Keratinocyte (primary cell): ENCODE data around the gene MYH9. TPM values are rescaled to one million over a fixed set of nuclear protein-coding genes. Genes with fewer than 3 reads are reported as not detected.

ENCODE experiments used
- DNase-seq: peaks from one replicate; pipeline ENCODE4 v3.0.0-alpha.2; 2011; ENCODE audit warnings: low read depth, missing footprints, low spot score
- FAIRE-seq: peaks from 2 replicates; lab custom pipeline; 2011; peaks lifted over from hg19 to GRCh38; lab: Jason Lieb, UNC
- H2AFZ ChIP-seq: 2 replicates; pipeline ENCODE4 v1.6.0; 2012; ENCODE audit warnings: low read length, control low read depth, inconsistent platforms; ENCODE audit not compliant: control insufficient read depth
- H3K27ac ChIP-seq: 2 replicates; pipeline ENCODE4 v1.5.1; 2011; ENCODE audit warnings: low read length; ENCODE audit not compliant: control insufficient read depth, insufficient read depth
- H3K27me3 ChIP-seq: 3 replicates; pipeline ENCODE4 v1.6.0; 2011; ENCODE audit warnings: low read length; ENCODE audit not compliant: control insufficient read depth, insufficient read depth; ENCODE audit errors: extremely low read depth
- H3K36me3 ChIP-seq, 2 experiments: 2 replicates in 1 of 2; 3 replicates in 1 of 2; pipeline ENCODE4 v1.5.1; 2011; ENCODE audit warnings: low read length in 2 of 2, mild to moderate bottlenecking in 1 of 2; ENCODE audit not compliant: control insufficient read depth in 2 of 2, insufficient read depth in 2 of 2; ENCODE audit errors: extremely low read depth in 1 of 2
- H3K4me1 ChIP-seq: 3 replicates; pipeline ENCODE4 v1.5.1; 2011; ENCODE audit warnings: low read length; ENCODE audit not compliant: control insufficient read depth, insufficient read depth; ENCODE audit errors: extremely low read depth
- H3K4me2 ChIP-seq: 3 replicates; pipeline ENCODE4 v1.6.0; 2011; ENCODE audit warnings: low read depth, low read length; ENCODE audit not compliant: control insufficient read depth, insufficient read depth; ENCODE audit errors: extremely low read depth
- H3K4me3 ChIP-seq, 3 experiments: fragments of 200-600 bp in 1 of 3; sonication (generic) in 1 of 3; 2 replicates in 2 of 3; 3 replicates in 1 of 3; pipeline ENCODE4 v1.5.1; 2011 to 2016; ENCODE audit warnings: low read length in 3 of 3, mild to moderate bottlenecking in 3 of 3, control low read depth in 2 of 3, inconsistent platforms in 1 of 3, low read depth in 1 of 3, mixed read lengths in 1 of 3, mixed run types in 1 of 3, moderate library complexity in 1 of 3; ENCODE audit not compliant: control insufficient read depth in 2 of 3, insufficient read depth in 2 of 3; ENCODE audit errors: extremely low read depth in 1 of 3
- H3K79me2 ChIP-seq: 2 replicates; pipeline ENCODE4 v1.6.0; 2012; ENCODE audit warnings: low read length; ENCODE audit not compliant: control insufficient read depth, insufficient read depth
- H3K9ac ChIP-seq: 3 replicates; pipeline ENCODE4 v1.6.0; 2011; ENCODE audit warnings: low read length; ENCODE audit not compliant: control insufficient read depth, insufficient read depth; ENCODE audit errors: extremely low read depth
- H3K9me1 ChIP-seq: 3 replicates; pipeline ENCODE4 v1.6.0; 2011; ENCODE audit warnings: low read length; ENCODE audit not compliant: control insufficient read depth, insufficient read depth; ENCODE audit errors: extremely low read depth
- H3K9me3 ChIP-seq: 2 replicates; pipeline ENCODE4 v1.5.1; 2012; ENCODE audit warnings: low read depth, low read length; ENCODE audit not compliant: control insufficient read depth
- H4K20me1 ChIP-seq: 3 replicates; pipeline ENCODE4 v1.6.0; 2011; ENCODE audit warnings: low read length; ENCODE audit not compliant: control insufficient read depth, insufficient read depth; ENCODE audit errors: extremely low read depth
- CTCF ChIP-seq, 3 experiments: IDR thresholded peaks in 1 of 3; conservative IDR thresholded peaks in 1 of 3; optimal IDR thresholded peaks in 1 of 3; 2 replicates in 2 of 3; 3 replicates in 1 of 3; pipeline versions ENCODE3 to v1.5.1; 2011; ENCODE audit warnings: low read length in 3 of 3, mild to moderate bottlenecking in 3 of 3, moderate library complexity in 2 of 3, control low read depth in 1 of 3, inconsistent platforms in 1 of 3; ENCODE audit not compliant: insufficient read depth in 2 of 3; ENCODE audit errors: extremely low read depth in 1 of 3
- EZH2 ChIP-seq: IDR thresholded peaks from one replicate; pipeline ENCODE4 v1.6.1; 2012; ENCODE audit warnings: inconsistent platforms, mild to moderate bottlenecking, low read length, moderate library complexity
- dilution Hi-C: fragments of 300-500 bp; cut with MboI; formaldehyde crosslinking; loops from one replicate; pipeline ENCODE4 v1.7.0; 2020; ENCODE audit warnings: low sequenced_read_pairs; ENCODE audit not compliant: extremely low pct_ligation_motif_present
- polyA plus RNA-seq, 5 experiments: library from polyadenylated mRNA; depleted of rRNA in 3 of 5; stranded (reverse) in 3 of 5; stranded (forward) in 1 of 5; unstranded in 1 of 5; fragments of >200 nt; gene quantifications; 1 replicate in 1 of 5; 2 replicates in 3 of 5; 3 replicates in 1 of 5; pipeline versions ENCODE4 v1.2.1 to v1.2.3, GENCODE V29; 2011 to 2012; ENCODE audit warnings: missing spikeins in 2 of 5, low read depth in 1 of 5, low replicate concordance in 1 of 5

MYH9 gene
- polyA plus RNA-seq, 1 donor (not counting 4 experiments of a cell fraction or from before 2014, with no cell fraction given), result 351 TPM

GRCh38 chr22:36296690-36297089 lies 91.1 kb downstream of the MYH9 start:
- Histone ChIP-seq H3K4me3 (no peak overlapping the region), H3K9me1 (no peaks in the 10 kb centered on the region), H4K20me1 (peaks cover 64% of the 10 kb centered on the region), H3K4me1 (no peaks in the 10 kb centered on the region), H3K36me3 (peaks cover 83 to 91% of the 10 kb centered on the region in 2 experiments), H3K27me3 (no peaks in the 10 kb centered on the region), H3K4me2 (no peak overlapping the region), H3K9me3 (no peaks in the 10 kb centered on the region), H3K9ac (no peak overlapping the region), H3K79me2 (peaks cover 71% of the 10 kb centered on the region), H3K27ac (no peak overlapping the region), H2AFZ (no peak overlapping the region)
- dilution Hi-C loops, result no loop called here
- DNase-seq (no peak), FAIRE-seq (no peak)
- no peak for TF ChIP-seq EZH2
- no peak for TF ChIP-seq CTCF (optimal IDR thresholded peaks at IDR 0.05 in 1 of 3, IDR thresholded peaks at IDR 0.05 in 1 of 3, conservative IDR thresholded peaks at IDR 0.05 in 1 of 3; ENCODE audit: extremely low read depth in 1 of 3, insufficient read depth in 2 of 3, low read length in 3 of 3)

- dilution Hi-C loops, result no loop called here
- Histone ChIP-seq H3K4me3 (no peak overlapping the region), H3K4me2 (no peak overlapping the region), H3K79me2 (peaks cover 57% of the 10 kb centered on the region), H3K27ac (no peak overlapping the region), H3K36me3 (peaks cover 71 to 81% of the 10 kb centered on the region in 2 experiments), H2AFZ (no peak overlapping the region), H3K9ac (no peak overlapping the region), H3K27me3 (no peaks in the 10 kb centered on the region), H3K4me1 (no peaks in the 10 kb centered on the region), H4K20me1 (peaks cover 50% of the 10 kb centered on the region), H3K9me3 (no peaks in the 10 kb centered on the region), H3K9me1 (no peaks in the 10 kb centered on the region)
- FAIRE-seq (no peak), DNase-seq (no peak)
- no peak for TF ChIP-seq CTCF (optimal IDR thresholded peaks at IDR 0.05 in 1 of 3, IDR thresholded peaks at IDR 0.05 in 1 of 3, conservative IDR thresholded peaks at IDR 0.05 in 1 of 3; ENCODE audit: extremely low read depth in 1 of 3, insufficient read depth in 2 of 3, low read length in 3 of 3)
- TF ChIP-seq EZH2, result no peak
Measured at GRCh38 chr22:36295247-36295646, 92.5 kb downstream of the MYH9 start.
